ENCODE results near the gene CCNY.

Gene CCNY

DNA sequence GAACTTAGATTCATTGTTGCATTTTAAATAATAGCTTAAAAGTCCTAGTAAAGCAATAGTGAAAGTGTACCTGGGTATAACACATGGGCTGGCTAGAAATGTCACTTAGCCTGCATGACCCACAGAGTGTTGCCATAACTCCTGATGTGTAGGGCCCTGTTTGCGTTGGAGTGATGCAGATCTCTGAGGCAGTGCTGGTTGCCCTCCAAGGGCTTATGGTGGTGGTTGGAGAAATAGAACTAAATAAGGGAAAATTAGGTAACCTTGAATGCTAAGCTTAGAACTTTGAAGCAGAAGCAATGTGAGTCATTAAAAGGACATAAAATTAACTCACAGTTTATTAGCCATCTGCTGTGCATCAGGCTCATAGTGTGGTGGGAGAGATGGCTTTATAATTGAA lies 105.7 kb downstream of the CCNY start:
- H3K9me3 Mint-ChIP-seq: peaks cover 54% of the 10 kb centered on the region
- H3K4me1 Mint-ChIP-seq (ENCODE audit: low read depth): peaks cover 24% of the 10 kb centered on the region
- peaks cover 43% of the 10 kb centered on the region for H3K36me3 Mint-ChIP-seq (ENCODE audit: low read depth)
- H3K27me3 Mint-ChIP-seq (ENCODE audit: low read depth): no peaks in the 10 kb centered on the region
- no peak overlapping the region for H3K27ac Mint-ChIP-seq
- no peak overlapping the region for H3K4me3 Mint-ChIP-seq

GRCh38 chr10:35442592-35442991 lies 106.3 kb downstream of the CCNY start:
- Mint-ChIP-seq H3K9me3 (peaks cover 54% of the 10 kb centered on the region), H3K36me3 (ENCODE audit: low read depth) (peaks cover 43% of the 10 kb centered on the region), H3K4me3 (no peak overlapping the region), H3K27me3 (ENCODE audit: low read depth) (no peaks in the 10 kb centered on the region), H3K27ac (peak overlapping the region; percentile 8), H3K4me1 (ENCODE audit: low read depth) (peaks cover 27% of the 10 kb centered on the region)

DNA sequence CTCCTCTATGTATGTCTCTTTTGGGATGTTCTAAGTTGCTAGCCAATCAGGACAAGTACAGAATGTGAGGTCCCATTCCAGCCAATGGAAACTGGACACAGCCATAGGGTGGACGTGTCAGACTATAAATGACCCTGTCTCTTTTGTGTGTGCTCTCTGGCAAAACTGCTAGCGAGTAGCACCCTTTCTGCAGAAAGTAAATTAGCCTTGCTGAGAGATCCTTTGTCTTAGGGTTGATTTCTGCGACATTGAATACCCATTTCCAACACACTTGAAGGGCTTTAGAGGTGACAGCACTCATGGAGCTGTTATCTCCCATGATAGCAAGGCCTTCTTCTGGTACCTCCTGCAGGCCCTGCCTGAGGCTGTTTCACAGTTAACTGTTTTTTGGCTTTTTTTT lies 107.5 kb downstream of the CCNY start:
- peaks cover 39% of the 10 kb centered on the region for H3K4me1 Mint-ChIP-seq (ENCODE audit: low read depth)
- no peak overlapping the region for H3K27ac Mint-ChIP-seq
- peaks cover 40% of the 10 kb centered on the region for H3K36me3 Mint-ChIP-seq (ENCODE audit: low read depth)

GRCh38 chr10:35445150-35445884 lies 109.0 kb downstream of the CCNY start:
- Mint-ChIP-seq H3K27ac (no peak overlapping the region), H3K9me3 (peaks cover 38% of the 10 kb centered on the region), H3K27me3 (ENCODE audit: low read depth) (no peaks in the 10 kb centered on the region), H3K4me1 (ENCODE audit: low read depth) (peaks cover 53% of the 10 kb centered on the region), H3K4me3 (no peak overlapping the region), H3K36me3 (ENCODE audit: low read depth) (peaks cover 33% of the 10 kb centered on the region)

More for the DNA sequence above, 107.5 kb downstream of the CCNY start:
- Mint-ChIP-seq H3K27me3 (ENCODE audit: low read depth) (no peaks in the 10 kb centered on the region), H3K4me3 (no peak overlapping the region), H3K9me3 (peaks cover 49% of the 10 kb centered on the region)

DNA sequence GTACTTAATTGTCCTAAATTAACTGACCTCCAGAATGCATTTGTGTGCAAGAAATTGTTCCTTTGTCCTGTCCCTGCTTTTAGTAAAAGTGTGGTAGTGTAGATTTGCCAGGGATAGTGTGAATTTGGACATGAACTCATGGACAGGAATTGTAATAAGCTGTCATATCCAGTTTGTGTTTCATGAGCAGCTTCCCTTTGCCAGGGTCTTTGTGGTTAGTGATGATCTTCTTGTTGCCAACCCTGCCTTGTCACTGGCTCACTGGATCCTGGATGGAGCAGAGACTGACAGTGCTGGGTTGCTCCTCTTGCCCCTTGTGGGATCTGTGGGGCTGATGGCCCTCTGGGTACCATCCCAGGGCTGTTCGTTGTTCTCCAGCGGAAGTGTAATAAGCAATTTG lies 110.1 kb downstream of the CCNY start:
- Mint-ChIP-seq H3K4me1 (ENCODE audit: low read depth) (peaks cover 55% of the 10 kb centered on the region), H3K4me3 (no peak overlapping the region), H3K9me3 (peaks cover 33% of the 10 kb centered on the region), H3K27me3 (ENCODE audit: low read depth) (no peaks in the 10 kb centered on the region), H3K27ac (no peak overlapping the region), H3K36me3 (ENCODE audit: low read depth) (peaks cover 25% of the 10 kb centered on the region)

DNA sequence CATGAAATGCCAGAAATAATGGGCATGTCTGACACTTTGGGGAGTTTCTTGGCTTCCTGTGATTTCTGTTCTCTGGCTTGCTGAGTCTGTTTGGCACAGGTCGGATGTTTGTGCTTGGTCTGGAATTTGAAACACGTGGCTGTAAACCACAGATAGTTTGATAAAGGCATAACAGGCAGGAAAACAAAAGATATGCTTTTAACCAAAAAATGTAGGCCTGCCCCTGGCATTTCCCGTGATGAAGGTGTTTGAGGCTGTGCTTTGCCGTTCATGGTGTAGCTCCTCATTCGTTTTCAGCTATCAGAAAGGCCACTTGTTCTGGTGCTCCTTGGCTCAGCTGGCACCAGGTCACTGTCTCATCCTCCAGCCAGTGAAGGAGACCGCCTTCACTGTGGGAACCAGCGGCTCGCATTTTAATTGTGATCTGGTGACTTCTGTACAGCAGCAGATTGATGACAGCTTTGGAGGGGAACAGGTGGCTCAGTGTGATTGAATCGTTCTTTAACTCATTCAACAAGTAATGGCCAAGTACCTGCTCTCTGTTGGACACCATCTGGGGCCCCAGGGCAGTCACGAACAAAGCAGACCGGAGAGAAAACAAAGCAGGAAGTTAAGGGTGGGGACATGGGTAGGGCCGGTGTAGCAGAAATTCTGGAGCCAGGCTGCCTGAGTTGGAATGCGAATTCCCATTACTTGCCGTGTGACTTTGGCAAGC lies 111.5 kb downstream of the CCNY start:
- Mint-ChIP-seq H3K4me1 (ENCODE audit: low read depth) (peaks cover 46% of the 10 kb centered on the region), H3K9me3 (peaks cover 22% of the 10 kb centered on the region), H3K27ac (peak overlapping the region; percentile 81), H3K4me3 (peak overlapping the region; percentile 55), H3K36me3 (ENCODE audit: low read depth) (peaks cover 16% of the 10 kb centered on the region), H3K27me3 (ENCODE audit: low read depth) (no peaks in the 10 kb centered on the region)

DNA sequence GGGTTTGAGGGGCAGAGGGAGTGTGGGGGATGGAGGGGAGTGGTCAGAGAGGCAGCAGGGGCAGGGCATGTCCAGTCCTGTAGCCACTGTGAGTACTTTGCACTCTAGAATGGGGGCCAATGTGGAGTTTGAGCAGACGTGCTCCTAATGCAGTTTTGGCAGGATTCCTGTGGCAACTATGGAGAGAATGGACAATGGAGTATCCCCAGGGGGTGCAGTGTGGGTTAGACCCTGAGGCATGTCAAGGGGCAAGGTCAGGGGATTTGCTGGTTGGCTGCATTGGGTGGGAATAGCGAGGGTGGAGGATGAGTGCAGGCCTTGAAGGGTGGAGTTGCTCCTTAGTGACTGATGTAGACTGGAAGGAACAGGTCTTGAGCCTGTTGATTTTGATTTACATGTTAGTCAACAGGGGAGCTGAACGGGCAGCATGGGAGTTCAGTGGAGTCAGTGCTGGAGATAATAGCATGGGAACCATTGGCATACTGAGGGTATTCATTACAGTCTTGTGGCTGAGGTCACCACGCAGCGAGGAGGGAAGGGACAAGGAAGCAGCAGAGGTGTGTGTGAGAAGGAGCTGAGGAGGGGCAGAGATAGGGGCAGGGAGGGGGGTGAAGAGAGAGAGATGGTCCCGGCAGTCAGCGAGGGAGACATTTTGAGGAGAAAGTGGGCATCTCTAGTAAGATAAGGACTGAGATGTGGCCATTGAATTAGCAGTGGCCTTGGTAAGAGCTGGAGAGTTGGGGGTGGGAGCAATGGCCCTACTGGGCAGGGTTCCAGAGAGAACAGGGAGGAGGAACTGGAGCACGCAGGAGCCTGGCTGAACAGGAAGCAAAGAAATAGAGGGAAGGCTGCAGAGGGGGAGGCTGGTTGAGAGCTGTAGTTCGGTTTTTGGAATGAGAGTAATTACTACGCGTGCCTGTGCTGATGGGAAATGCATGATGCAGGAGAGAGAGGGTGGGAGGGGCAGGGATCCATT lies 112.7 kb downstream of the CCNY start:
- Mint-ChIP-seq H3K27me3 (ENCODE audit: low read depth) (no peaks in the 10 kb centered on the region), H3K9me3 (peaks cover 15% of the 10 kb centered on the region), H3K36me3 (ENCODE audit: low read depth) (peaks cover 9% of the 10 kb centered on the region), H3K4me3 (no peak overlapping the region), H3K4me1 (ENCODE audit: low read depth) (peaks cover 48% of the 10 kb centered on the region), H3K27ac (no peak overlapping the region)

GRCh38 chr10:35449944-35450343 lies 113.6 kb downstream of the CCNY start:
- Mint-ChIP-seq H3K4me1 (ENCODE audit: low read depth) (peaks cover 48% of the 10 kb centered on the region), H3K9me3 (peaks cover 10% of the 10 kb centered on the region), H3K27ac (peak overlapping the region; percentile 32), H3K4me3 (peak overlapping the region; percentile 10), H3K36me3 (ENCODE audit: low read depth) (peaks cover 3% of the 10 kb centered on the region), H3K27me3 (ENCODE audit: low read depth) (no peaks in the 10 kb centered on the region)

GRCh38 chr10:35451151-35452016 lies 115.1 kb downstream of the CCNY start:
- Mint-ChIP-seq H3K36me3 (ENCODE audit: low read depth) (no peaks in the 10 kb centered on the region), H3K4me1 (ENCODE audit: low read depth) (peaks cover 53% of the 10 kb centered on the region), H3K27ac (no peak overlapping the region), H3K27me3 (ENCODE audit: low read depth) (no peaks in the 10 kb centered on the region), H3K9me3 (no peaks in the 10 kb centered on the region), H3K4me3 (no peak overlapping the region)

DNA sequence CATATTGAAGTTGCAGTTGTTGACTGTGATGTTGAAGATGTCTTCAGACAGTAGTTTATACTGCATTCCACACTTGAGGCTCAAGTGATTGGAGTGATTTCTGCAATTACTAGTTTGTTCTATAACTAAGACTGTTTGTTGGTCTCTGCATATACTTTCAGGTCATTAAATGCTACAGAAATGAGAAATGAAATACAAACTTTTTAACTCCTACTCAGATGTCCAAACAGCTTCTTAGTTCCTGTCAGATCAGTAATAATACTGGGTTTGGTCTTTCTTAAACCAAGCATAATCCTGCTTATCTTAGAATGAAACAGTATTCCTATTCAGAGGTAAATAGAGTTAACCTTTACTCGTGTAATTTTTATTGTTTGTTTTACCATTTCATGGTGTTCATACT lies 115.9 kb downstream of the CCNY start:
- Mint-ChIP-seq H3K9me3 (no peaks in the 10 kb centered on the region), H3K27ac (no peak overlapping the region), H3K4me3 (no peak overlapping the region)

GRCh38 chr10:35452847-35453246 lies 116.5 kb downstream of the CCNY start:
- Mint-ChIP-seq H3K27me3 (ENCODE audit: low read depth) (no peaks in the 10 kb centered on the region), H3K36me3 (ENCODE audit: low read depth) (no peaks in the 10 kb centered on the region), H3K27ac (no peak overlapping the region), H3K4me1 (ENCODE audit: low read depth) (peaks cover 46% of the 10 kb centered on the region), H3K4me3 (no peak overlapping the region), H3K9me3 (no peaks in the 10 kb centered on the region)

More for the DNA sequence above, 115.9 kb downstream of the CCNY start:
- Mint-ChIP-seq H3K36me3 (ENCODE audit: low read depth) (no peaks in the 10 kb centered on the region), H3K4me1 (ENCODE audit: low read depth) (peaks cover 48% of the 10 kb centered on the region), H3K27me3 (ENCODE audit: low read depth) (no peaks in the 10 kb centered on the region)

DNA sequence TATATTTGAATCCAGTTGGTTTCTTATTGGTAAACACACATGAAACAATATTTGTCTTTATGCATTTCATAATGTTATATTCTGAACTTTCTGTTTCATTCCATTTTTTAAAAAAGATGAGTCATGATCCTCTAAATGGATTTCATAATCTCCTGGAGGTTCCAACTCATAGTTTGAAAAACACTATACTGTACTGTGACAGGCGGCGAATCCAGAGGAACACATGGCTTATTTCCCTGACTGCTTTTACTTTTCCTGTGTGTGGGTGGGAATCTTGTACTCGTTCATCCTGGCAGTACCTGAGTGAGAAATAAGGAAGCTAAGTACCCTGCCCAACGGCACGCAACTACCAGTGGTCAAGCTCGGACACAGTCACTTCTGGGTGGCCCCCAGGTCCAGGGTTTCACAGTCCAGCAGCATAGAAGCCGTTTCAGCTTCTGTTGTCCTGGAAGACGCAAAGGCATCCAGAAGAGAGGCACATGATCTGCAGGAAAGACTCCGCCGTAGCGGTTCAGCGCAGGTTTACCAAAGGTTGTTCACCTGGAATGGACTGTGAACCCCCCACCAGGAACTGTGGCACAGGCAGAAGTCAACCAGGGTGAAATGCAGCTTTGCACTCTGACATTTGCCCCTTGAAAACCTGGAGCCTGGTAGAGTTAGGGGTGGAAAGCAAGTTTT lies 117.7 kb downstream of the CCNY start:
- no peaks in the 10 kb centered on the region for H3K27me3 Mint-ChIP-seq (ENCODE audit: low read depth)
- H3K27ac Mint-ChIP-seq: no peak overlapping the region
- H3K36me3 Mint-ChIP-seq (ENCODE audit: low read depth): no peaks in the 10 kb centered on the region
- H3K4me3 Mint-ChIP-seq: no peak overlapping the region
- peaks cover 41% of the 10 kb centered on the region for H3K4me1 Mint-ChIP-seq (ENCODE audit: low read depth)
- H3K9me3 Mint-ChIP-seq: no peaks in the 10 kb centered on the region

DNA sequence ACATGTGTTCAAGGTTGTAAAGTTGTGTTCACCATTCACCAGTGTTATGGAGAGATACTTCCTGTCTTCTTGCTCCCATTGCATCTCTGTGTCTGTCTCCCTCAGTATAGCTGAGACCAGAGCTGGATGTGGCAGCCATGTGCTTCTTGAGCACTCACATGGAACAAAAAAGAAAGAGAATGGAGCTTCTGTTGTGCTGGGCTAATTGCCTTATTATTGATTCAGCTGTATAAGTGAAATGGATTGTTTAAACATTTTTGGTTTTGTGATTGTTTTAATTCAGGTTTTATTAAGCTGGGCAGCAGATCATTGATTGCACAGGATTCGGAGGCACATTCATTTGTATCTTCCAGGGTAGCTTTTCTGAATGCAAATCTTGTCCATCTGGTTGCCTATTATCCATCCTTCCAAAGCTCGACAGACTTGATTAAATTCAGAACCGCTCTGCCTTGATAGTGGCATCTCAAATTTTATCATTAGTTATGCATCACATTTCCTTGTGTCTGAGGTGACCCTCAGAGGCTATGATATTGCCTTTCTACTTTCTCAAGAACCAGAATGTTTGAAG lies 119.9 kb downstream of the CCNY start:
- H3K9me3 Mint-ChIP-seq: no peaks in the 10 kb centered on the region
- H3K36me3 Mint-ChIP-seq (ENCODE audit: low read depth): no peaks in the 10 kb centered on the region
- H3K27ac Mint-ChIP-seq: no peak overlapping the region
- peaks cover 34% of the 10 kb centered on the region for H3K4me1 Mint-ChIP-seq (ENCODE audit: low read depth)
- no peaks in the 10 kb centered on the region for H3K27me3 Mint-ChIP-seq (ENCODE audit: low read depth)
- no peak overlapping the region for H3K4me3 Mint-ChIP-seq
